NCI-H1417 (cell line): ENCODE data around the gene ATP2B2.

ENCODE experiments used
- DNase-seq, 3 experiments: peaks; one replicate each; lab custom pipeline; 2025; lab: John Stamatoyannopoulos, UW

ATP2B2 gene

DNA sequence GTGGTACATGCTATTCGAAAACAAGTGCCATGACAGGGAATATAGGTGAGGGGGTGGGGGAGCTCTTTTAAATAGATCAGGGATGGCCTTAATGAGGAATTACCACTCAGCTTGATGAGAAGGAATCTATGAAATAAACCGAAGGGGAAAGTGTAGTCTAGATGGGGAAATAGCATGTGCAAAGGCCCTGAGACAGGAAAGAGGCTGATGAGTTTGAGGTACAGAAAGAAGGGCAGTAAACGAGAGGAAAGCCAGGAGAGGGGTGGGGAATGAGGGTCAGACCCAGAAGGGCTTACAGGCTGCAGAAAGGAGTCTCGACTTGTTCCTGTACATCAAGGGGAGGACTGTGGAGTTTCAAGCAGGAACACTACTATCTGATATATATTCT lies 12.2 kb downstream of the ATP2B2 start:
- DNase-seq, result no peak

DNA sequence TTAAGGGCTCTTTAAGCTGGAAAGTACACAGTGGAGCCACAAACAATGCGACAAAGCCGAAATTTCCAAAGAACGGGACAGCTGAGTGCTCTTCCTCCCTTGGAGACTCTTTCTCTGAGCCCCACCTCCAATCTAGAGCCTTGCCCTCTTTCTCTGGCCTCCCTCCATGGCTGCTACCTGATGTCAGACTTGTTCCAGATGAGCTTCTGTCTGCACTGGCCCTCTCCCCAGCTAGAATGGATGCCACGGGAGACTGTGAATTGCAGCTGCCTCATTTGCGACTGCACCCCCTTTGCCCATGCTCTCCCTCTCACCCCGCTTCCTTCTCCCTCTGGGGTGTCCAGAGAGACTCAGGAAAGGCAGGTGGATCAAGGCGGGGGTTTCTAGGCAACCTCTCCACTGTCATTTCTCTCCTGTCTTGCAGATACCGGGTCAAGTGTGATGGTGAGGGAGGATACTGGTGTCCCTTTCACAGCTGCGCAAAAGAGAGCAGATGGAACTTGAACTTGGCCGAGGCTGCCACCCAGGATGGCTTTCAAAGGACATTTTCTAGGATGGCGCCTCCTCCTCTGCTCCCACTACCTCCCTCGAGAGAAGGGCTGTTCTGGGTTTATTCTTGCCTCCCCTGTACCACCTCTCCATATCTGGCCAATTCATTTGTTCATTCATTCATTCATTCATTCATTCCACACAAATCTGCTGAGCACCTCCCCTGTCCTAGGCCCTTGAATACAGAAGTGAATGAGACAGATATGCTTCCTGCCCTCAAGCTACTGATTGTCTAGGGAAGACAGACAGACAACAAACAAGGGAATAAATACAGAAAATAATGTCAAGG lies 12.8 kb downstream of the ATP2B2 start:
- peak in 2 of 3 experiments; percentile 21 to 60 for DNase-seq

DNA sequence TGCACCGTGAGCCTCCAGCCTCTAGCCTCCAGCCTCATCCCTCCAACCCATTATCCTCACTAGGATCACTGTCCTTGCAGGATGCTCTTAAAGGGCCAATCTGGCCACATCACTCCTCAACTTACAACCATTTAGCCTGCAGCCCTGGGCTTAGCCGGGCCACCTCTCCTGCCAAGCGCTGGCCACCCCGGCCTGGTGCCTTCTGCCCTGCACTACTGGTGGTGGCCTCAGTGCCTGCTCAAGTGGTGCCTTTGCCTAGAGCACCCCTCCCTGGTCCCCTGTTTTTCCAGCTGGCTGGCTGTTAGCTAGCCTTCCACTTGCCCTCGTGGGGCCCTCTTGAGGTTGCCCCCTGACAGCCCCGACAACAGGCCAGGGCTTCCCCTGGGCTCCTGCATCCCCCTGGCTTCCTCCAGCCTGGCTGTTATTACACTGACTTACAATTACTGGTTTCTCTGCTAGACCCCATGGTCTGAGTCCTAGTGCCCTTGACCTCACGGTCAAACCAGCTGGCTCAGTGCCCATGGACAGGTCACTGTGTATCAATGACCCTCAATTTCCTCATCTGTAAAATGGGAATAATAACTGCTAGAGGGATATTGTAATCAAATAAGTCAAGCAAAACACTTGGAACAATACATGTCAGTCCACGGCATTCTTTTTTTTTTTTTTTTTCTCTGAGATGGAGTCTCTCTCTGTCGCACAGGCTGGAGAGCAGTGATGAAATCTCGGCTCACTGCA lies 15.5 kb downstream of the ATP2B2 start:
- DNase-seq, result no peak

DNA sequence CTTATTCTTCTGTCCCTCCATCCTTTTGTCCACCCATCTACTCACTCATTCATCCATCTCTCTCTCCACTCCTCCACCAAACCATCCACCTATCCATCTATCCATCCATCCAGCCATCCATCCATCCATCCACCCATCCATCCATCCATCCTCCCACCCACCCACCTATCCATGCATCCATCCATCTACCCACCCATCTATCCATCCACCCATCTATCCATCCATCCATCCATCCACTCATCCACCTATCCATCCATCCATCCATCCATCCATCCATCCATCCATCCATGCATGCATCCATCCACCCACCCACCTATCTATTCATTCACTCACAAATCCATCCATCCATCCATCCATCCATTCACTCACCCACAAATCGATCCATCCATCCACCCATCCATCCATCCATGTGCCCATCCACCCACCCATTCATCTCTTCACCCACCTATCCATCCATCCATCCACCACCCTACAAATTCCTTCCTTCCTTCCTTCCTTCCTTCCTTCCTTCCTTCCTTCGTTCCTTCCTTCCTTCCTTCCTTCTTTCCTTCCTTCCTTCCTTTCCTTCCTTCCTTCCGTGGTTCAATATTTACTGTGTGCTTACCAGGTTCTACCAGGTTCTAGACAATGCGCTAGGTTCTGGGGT lies 17.3 kb downstream of the ATP2B2 start:
- no peak for DNase-seq

DNA sequence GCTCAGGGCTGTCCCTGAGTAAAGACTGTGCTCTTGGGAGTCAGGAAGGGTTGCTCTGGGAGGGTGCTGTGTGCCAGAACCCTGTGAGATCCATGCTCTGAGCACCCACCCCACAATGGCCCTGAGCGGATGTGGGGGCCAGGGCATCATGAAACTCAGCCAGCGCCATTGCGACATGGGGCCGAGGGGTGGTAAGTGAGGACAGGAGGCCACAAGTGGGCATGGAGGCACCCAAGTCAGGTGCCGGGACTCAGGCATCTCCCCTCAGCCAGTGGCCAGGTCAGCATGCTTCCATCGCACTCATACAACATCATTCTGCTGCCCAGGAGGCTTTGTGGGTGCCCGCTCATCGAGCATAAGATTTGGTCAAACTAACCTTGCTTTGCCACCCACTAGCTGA lies 19.6 kb downstream of the ATP2B2 start:
- DNase-seq, result no peak

DNA sequence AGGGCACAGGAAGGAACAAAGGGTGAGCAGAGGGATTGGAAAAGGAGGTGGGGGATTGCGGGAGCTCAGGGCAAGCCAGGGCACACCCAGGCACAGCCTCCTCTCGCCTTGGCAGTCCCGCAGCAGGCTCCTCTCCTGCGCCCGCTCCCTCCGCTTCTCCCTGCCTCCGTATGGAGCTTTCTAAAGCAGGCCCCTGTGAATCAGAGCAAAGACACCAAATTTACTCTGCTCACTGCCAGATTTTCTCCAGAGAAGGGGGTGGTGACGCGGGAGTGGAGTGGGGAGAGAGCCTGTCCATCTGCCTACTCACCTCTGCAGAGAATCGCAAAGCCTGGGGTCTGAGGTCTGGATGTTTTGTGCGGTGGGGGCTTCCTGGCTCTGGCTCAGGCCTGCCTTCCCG lies 20.0 kb downstream of the ATP2B2 start:
- DNase-seq, result no peak

DNA sequence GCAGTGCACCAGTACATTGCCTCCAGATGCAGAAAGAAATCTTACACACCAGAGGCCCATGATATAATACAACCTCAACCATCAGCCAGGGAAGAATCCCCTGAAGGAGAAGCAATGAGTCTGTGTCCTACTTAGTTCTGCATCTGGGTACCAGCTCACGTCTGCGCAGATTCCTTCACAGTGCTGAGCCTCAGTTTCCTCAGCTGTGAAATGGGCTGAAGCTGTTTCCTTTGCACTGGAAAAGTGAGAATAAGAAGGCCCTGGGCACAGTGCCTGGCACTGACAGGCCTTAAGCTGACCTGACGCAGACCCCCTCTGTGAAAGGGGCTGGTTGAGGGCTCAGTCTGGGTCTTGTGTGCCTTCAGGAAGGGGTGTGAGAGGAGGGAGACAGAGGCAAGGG lies 20.7 kb downstream of the ATP2B2 start:
- no peak for DNase-seq

DNA sequence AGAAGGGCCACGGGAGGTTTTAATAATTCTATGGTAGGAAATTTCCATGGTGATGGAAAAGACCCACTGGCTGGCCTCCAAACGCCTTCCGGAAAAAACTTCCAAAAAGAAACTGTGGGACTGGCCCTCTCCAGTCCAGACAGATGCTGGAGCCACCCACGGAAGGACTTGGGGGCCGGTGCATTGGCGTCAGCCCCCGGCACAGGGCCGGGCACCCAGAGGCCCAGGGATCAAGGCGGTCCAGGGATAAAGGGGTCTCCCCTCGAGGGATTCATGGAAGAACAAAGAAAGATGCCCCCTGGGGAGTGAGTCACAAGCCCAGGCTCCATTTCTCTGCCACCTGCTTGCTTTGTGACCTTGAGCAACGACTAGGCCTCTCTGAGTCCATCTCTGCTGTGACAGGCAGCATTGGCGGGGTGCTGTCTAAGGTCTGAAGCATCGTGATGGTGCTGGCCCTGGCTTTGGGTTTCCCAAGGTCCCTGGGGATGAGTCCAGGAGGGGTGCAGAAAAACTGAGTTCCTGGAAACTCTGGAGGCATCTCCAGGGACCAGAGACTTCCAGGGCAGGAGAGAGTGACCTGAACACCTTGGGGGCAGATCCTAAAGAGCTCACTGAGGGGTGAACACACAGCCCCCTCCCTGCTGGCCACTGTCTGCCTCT lies 21.6 kb downstream of the ATP2B2 start:
- no peak for DNase-seq

DNA sequence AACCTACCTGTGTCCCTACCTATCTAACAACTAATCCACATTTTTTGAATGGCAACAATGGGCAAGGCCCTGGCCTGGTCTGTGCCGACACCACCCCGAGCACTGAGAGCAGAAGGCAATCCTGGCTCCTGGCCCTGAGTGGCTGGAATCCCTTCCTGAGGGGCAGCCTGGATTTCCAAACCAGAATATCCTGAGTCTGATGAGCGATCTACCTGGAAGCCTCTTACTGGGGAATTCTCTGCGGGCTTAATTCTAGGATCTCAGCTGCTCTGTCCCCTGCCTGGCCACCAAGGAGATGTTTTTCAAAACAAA lies 22.1 kb downstream of the ATP2B2 start:
- DNase-seq, result no peak

DNA sequence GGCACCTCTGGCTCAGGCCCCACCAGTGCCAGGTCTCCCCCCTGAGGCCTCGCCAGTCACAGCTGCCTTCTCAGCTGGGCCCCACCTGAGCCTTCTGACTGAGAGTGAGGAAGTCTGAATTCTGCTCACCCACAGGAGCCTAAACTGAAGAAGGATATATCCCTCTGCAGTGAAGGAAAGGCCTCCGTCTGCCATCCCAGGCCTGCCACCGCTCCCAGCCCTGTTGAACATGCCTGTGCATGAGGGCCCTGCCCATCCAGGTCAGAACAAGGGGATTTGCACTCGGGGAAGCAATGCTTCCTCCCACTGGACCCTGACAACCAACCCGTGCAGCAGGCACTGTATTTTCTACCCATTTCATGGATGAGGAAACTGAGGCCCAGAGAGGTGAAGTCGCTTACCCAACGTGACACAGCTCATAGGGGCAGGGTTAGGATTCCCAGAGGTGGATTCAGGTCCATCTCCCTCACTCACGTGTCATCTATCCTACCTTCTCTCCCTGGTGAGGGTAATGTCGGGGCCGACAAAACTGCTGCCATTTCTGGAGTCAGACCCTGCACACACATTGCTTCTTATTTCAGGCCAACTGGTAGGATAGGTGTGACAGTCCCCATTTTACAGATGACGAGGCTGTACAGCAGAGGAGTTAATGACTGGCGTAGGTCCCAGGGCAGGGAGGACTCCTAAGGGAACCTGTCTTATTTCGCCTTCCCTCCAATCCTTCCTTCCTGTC lies 22.6 kb downstream of the ATP2B2 start:
- DNase-seq, result no peak

DNA sequence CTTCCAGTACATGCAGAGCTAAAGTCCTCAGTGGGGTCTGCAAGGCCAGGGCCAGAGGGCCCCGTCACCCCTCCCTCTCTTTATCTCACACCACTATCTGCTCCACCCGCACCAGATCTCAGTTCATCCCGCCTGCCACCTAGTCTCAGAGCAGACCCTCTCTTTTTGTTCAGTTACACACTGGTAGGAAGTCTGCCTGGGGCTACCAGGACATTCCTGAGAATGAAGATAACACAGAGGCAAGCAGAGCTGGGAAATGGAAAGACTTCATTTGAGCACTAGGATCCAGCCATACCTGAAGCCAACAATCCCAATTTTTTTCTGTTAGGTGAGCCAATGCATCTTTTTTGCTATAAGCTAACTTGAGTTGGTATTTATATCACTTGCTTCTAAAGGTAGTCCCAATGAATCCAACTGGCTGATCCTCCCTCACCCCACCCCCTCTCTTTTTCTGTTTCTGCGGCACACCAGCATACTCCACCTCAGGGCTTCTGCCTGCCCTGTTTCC lies 24.5 kb downstream of the ATP2B2 start:
- no peak for DNase-seq

DNA sequence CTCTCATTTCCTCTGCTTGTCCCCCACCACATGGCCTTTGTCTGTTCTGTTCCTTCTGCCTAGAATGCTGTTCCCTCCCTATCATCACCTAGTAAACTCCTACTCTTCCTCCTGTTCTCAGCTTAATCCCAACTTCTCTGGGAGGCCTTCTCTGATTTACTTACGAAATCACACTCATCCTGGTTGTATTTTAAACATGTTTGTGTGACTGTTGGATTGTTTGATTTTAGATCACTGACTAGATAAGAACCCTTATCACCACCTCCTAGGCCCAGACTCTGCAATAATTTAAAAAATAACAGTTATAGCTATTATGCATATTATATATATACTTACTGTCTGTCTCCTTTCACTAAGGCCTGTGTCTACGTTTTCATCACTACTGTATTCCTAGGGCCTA lies 26.1 kb downstream of the ATP2B2 start:
- no peak for DNase-seq

DNA sequence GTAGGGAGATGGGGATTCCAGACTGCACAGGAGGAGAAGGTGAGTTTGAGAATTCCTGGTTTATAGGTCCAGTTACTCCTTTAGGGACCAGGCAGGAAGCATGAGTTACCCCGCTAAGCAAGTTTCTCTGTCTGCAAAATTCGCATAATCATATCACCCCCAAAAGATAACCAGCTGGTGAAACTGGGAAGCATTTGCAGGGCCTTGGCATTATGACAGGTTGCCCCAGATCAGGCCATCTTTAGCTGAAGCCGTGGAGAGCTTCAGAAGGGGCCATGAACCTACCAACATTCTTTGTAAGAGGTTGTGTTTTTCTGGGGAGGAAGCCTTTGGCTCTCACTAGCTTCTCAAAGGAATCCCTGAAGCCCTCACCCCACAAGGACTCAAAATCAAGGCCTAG lies 29.4 kb downstream of the ATP2B2 start:
- DNase-seq, result no peak

DNA sequence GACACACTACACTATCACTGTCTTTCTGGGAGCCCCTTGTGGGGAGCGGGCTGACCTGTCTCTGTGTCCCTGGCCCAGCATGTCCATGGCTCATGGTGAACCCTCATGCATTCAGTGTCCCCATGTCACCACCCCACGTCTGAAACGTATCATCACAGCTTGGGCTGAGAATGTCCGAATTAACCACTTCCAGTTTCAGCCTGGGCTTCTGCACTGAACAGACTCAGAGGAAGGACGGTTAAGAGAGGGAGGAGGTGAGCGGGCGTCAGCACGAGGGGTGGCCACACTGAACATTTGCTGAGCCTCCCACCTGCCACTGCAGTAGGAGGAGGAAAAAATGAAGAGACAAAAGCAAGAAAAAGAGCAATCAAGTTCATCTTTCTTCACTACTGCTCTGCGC lies 30.5 kb downstream of the ATP2B2 start:
- DNase-seq, result no peak

DNA sequence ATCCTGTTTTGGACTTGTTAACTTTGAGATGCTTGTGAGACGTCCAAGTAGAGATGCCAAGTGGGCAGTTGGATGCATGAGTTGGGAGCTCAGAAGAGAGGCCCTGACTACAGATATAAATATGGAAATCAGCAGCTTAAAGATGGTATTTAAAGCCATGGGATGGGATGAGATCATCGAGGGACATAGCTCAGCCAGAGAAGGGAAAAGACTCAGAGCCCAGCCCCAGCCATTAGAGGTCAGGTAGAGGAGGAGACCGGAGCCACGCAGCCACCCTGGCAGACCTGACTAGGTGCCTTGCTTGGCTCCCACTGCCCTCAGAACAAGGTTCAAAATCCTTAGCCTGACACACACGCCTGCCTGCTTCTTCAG lies 31.1 kb downstream of the ATP2B2 start:
- no peak for DNase-seq

DNA sequence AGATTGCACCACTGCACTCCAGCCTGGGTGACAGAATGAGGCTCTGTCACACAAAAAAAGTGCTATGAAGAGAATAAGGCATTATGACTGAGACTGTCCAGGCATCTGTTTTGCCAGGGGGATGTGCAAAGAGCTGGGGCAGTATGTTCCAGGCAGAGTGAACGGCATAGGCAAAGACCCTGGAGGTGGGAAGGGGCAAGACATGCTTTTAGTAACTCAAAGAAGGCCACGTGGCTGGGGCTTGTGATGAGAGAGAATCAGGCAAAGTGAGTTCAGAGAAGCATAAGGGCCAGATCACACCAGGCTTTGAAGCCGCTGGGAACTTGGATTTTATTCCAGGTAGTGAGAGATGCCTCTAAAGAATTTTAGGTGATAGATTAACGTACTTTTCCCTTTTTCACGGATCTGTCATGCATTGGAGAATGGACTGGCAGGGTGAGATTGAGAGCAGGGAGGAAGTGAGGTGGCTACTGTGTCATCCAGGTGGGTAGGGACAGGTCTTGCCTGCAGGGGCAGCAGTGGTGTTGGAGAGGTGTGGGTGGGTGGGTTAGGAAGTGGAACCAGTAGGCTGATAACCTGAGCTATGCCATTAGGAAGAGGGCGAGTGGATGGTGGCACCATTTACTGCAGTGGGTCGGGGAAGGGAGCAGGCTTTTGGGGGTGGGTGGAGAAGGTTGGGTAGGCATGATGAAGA lies 31.7 kb downstream of the ATP2B2 start:
- no peak for DNase-seq

DNA sequence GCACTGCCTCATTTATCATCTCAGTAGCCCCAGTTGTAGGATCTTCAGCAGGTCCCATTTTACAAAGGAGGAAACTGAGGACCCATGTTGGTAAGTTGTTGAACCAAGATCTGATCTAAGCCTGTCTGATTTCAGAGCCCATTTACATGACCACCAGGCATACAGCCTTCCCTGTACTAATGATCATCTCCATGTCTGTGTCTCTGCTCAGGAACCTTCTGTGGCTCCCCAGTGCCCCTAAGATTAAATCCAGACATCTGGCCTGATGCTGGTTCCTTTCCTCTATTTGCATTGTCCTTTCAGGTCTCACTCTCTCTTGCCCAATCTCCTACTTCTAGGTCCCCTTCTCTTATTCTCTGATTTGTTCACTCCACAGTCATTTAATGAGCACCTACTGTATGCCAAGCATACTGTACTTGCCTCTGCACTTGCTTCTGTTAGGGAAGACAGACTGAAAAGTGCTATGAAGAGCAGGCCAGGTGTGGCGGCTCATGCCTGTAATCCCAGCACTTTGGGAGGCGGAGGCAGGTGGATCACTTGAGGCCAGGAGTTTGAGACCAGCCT lies 32.4 kb downstream of the ATP2B2 start:
- DNase-seq, result no peak

DNA sequence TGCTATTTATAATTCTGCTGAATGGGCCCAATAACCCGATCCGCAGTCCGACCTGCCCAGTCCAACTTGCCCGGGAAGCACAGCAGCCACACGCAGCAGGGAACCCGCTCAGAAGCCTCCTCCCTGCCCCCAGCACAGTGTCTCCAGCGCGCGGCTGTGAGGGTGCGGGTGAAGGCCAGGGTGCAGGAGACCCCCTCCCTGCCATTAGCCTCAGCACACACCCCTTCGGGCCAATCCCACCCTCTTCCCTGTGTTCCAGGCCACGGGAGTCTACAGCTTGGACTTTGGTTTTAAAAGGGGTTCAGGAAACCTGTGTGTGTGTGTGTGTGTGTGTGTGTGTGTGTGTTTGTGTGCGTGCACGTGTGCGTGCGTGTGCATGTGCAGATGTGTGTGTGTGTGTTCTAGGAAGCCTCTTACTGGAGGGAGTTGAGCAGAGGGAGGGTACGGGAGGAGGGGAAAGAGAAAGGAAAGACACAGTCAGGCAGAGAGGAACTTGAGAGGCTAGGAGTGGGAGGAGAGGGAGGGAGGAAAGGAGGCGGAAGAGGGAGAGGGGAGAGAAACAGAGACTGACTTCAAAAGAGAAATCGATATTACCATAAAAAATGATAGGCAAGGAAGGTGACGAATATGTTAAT lies 34.2 kb downstream of the ATP2B2 start:
- peak; percentile 5 to 74 (median 55) for DNase-seq

DNA sequence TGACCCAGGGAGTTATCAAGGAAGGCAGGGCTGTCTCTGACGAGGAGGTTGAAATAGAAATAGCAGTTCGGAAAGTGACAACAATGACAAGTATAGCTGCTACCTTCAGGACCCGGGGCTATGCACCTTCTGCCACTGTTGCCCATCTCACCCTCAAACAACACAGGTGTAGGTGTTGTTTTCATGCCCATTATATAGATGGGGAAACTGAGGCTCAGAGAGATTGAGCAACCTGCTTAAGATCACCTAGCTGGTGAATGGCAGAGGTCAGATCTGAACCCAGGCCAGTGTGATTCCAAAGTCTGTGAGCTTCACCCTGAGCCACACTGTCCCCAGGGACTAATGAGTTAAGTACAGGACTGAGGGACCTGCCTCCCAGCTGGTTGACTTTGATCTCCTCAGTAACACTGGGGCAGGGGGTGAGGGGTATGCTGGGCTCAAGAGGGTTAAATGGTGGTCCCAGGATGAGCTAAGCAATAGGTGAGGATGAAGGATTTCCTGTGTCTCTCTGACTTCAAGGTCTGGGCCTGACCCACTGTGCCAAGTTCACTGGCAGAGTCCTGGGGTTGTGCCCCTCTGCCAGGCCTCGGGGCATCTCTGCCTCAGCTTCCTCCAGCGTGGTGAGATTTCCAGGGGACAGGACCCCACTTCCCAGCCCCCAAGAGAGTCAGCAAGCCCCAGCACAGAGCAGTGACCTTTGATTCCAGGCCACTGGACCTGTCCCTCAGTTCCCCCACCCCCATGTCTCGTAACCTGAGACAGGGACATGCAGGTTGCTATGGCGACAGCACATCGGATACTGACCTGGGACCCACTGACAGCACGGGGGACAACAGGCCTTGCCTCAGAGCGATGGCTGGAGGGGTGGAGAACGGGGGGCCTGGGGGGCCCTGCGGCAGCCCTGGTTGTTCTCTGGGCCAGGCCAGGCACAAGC lies 35.0 kb downstream of the ATP2B2 start:
- DNase-seq, result peak in 2 of 3 experiments; percentile 52 to 69
